Adrenal gland (tissue), 5 donors: ENCODE measurements around the gene SELP.

Source experiments
- CTCF ChIP-seq, 6 experiments: fragments of 450-650 bp in 4 of 6; fragments of 200-600 bp in 2 of 6; sonication (generic) in 1 of 6; IDR thresholded peaks; 1 replicate in 5 of 6; 2 replicates in 1 of 6; pipeline versions ENCODE4 v1.5.1 to v1.8.0; 2016 to 2021; ENCODE audit warnings: antibody characterized with exemption in 6 of 6, mild to moderate bottlenecking in 2 of 6, moderate library complexity in 1 of 6
- POLR2A ChIP-seq, 2 donors: fragments of 450-650 bp; IDR thresholded peaks; one replicate each; pipeline ENCODE4 v1.6.1; 2017; ENCODE audit warnings: antibody characterized with exemption in 2 of 2, mild to moderate bottlenecking in 2 of 2, moderate library complexity in 1 of 2
- donor health status: DM: no; HTN: no; CAD: no.

GRCh38 chr1:169623132-169623926 lies 6.6 kb downstream of the SELP start:
- no peak for TF ChIP-seq CTCF (IDR thresholded peaks at IDR 0.05)
- TF ChIP-seq POLR2A (IDR thresholded peaks at IDR 0.05), result no peak
